ENCODE results near the gene MMS19. TPM values are rescaled to one million over a fixed set of nuclear protein-coding genes. Genes with fewer than 3 reads are reported as not detected.

Gene MMS19
- total RNA-seq, 2 experiments from 2014 or later: 84.7 to 86.8 TPM

DNA sequence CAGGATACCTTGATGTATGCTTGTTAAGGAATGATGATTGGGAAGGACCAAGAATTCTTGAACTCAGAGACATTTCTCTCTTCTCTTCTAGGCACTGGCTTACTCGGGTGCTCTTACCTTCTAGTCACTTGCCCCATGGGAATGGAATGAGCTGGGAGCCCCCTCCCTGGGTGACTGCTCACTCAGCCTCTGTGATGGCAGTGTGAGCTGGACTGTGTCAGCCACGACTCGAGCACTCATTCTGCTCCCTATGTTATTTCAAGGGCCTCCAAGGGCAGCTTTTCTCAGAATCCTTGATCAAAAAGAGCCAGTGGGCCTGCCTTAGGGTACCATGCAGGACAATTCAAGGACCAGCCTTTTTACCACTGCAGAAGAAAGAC, 41.5 kb downstream of the MMS19 start:
- POLR2A ChIA-PET: interaction anchor here (1.0 to 1.1 kb wide), 4 partner anchors 9 to 41 kb away, joined by 3 to 4 read pairs (median 3); no protein-coding TSS in a partner anchor
- intact Hi-C loops (cut with micrococcal nuclease): no loop called here
- peaks cover 45% of the 10 kb centered on the region for H3K4me1 Mint-ChIP-seq (ENCODE audit: low read depth)
- no peaks in the 10 kb centered on the region for H3K27me3 Mint-ChIP-seq
- H3K4me3 Mint-ChIP-seq: no peak overlapping the region
- DNase-seq: no peak
- CTCF ChIA-PET: interaction anchor here (0.9 to 1.3 kb wide), 4 partner anchors 9 to 50 kb away, joined by 3 to 5 read pairs (median 3); no protein-coding TSS in a partner anchor
- H3K36me3 Mint-ChIP-seq: peaks cover 63% of the 10 kb centered on the region
- no peaks in the 10 kb centered on the region for H3K9me3 Mint-ChIP-seq
- H3K27ac Mint-ChIP-seq: peak overlapping the region; percentile 91

DNA sequence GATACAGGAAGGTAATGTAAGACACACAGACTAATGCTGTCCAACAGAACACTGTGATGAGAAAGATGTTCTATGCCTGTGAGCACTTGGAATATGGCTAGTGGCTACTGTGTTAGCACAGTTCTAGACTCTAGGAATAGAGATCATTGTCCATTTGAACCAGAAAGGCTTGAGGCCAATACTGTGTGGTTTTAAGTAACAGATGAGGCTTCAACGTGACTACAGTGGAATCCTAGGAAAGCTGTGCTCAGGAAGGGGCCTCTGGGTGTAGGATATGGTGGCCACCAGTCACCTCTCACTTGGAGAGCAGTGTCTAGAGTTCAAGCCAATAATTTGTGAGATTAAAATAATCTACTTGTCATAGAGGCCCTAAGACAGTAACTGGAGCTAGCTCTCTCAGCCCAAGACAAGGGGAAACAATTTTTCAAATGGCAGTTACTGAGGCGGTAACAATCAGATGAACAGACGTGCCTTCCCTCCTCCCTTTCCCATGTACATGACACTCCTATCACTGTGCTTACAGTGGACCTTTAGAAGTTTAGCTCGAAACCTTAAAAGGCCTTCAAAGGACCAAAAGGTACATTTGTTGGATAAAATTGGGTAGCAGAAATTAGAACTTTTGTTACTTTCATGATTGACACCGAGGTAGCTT, 42.1 kb downstream of the MMS19 start:
- DNase-seq: no peak
- no peak overlapping the region for H3K4me3 Mint-ChIP-seq
- H3K27me3 Mint-ChIP-seq: no peaks in the 10 kb centered on the region
- H3K27ac Mint-ChIP-seq: peak overlapping the region; percentile 91
- intact Hi-C loops (cut with micrococcal nuclease): no loop called here
- ChIA-PET POLR2A (interaction anchor here (1.0 to 1.4 kb wide), 5 partner anchors 8 to 43 kb away, joined by 3 to 4 read pairs (median 3); no protein-coding TSS in a partner anchor), CTCF (interaction anchor here (0.9 to 1.3 kb wide), 5 partner anchors 10 to 49 kb away, joined by 3 to 5 read pairs (median 3); no protein-coding TSS in a partner anchor)
- H3K9me3 Mint-ChIP-seq: no peaks in the 10 kb centered on the region
- peaks cover 45% of the 10 kb centered on the region for H3K4me1 Mint-ChIP-seq (ENCODE audit: low read depth)
- peaks cover 57% of the 10 kb centered on the region for H3K36me3 Mint-ChIP-seq

DNA sequence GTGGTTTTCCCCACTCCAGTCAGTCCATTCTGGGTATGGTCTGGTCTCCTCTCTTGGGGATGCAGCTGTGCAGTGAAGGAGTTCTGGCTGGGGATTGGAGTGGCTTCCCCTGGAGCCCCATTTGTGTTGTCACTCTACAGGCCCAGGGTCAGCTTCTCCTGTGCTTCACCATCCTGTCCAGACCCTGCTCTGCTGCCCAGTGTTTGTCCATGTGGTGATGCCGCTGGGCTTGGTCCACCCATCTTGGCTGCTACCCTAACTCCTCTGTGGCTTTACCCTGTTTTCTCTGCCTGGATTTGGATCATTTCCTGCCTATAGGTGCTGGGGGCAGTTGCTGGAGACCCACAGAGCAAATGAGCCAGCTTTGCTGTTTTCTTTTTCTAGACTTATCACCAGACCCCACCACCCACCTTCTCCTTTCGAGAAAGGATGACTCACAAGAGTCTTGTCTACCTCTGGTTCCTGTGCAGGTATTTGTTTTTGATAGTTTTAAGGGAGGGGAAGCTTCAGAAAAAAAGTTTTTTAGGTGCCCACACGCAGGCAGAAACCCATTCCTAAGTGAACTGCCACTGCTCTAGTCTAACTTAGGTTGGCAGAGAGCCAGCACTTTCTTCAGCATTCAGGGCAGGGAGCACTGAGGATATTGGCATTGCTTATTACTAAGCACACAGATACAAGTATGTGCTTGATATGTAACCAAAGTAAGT, 43.7 kb downstream of the MMS19 start:
- Mint-ChIP-seq H3K27me3 (no peaks in the 10 kb centered on the region), H3K36me3 (peaks cover 43% of the 10 kb centered on the region), H3K27ac (peak overlapping the region; percentile 91), H3K9me3 (no peaks in the 10 kb centered on the region), H3K4me3 (peak overlapping the region; percentile 9), H3K4me1 (ENCODE audit: low read depth) (peaks cover 56% of the 10 kb centered on the region)
- ChIA-PET POLR2A (interaction anchor here (0.9 to 2.6 kb wide), 5 partner anchors 10 to 92 kb away, joined by 3 to 9 read pairs (median 7); no protein-coding TSS in a partner anchor), CTCF (interaction anchor here (0.6 to 2.3 kb wide), 4 partner anchors 10 to 92 kb away, joined by 3 to 6 read pairs (median 4); no protein-coding TSS in a partner anchor)
- intact Hi-C loops (cut with micrococcal nuclease): loop anchor here (1.0 kb wide), 1 partner anchor 8 kb away; the partner anchor contains the start of genes EXOSC1 and ZDHHC16
- DNase-seq: peak; percentile 42

DNA sequence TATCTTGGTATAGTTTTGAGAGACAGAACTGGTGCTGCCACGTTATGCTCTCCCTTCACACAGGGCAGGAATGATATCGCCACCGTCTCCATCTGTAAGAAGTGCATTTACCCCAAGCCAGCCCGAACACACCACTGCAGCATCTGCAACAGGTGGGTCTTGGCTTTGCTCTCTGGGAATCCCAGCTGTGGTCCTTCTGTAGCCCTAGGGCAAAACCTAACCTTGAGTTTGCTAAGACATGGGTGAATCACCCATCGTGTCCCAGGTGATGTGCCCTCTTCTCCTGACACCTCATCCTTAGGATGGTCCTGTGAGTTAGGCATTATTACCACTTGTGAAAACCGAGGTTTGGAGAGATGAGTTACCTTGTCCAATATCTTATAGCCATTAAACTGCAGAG, 45.9 kb downstream of the MMS19 start:
- H3K4me1 Mint-ChIP-seq (ENCODE audit: low read depth): peaks cover 68% of the 10 kb centered on the region
- peak overlapping the region; percentile 91 for H3K27ac Mint-ChIP-seq
- intact Hi-C loops (cut with micrococcal nuclease): no loop called here
- no peak overlapping the region for H3K4me3 Mint-ChIP-seq
- no peak for DNase-seq
- no peaks in the 10 kb centered on the region for H3K27me3 Mint-ChIP-seq
- H3K36me3 Mint-ChIP-seq: peaks cover 33% of the 10 kb centered on the region
- POLR2A ChIA-PET: interaction anchor here (1.5 to 1.6 kb wide), 2 partner anchors 8 to 9 kb away, joined by 5 to 6 read pairs; no protein-coding TSS in a partner anchor
- CTCF ChIA-PET: interaction anchor here (1.0 to 2.3 kb wide), 3 partner anchors 8 to 102 kb away, joined by 3 to 6 read pairs (median 6); no protein-coding TSS in a partner anchor
- H3K9me3 Mint-ChIP-seq: no peaks in the 10 kb centered on the region

DNA sequence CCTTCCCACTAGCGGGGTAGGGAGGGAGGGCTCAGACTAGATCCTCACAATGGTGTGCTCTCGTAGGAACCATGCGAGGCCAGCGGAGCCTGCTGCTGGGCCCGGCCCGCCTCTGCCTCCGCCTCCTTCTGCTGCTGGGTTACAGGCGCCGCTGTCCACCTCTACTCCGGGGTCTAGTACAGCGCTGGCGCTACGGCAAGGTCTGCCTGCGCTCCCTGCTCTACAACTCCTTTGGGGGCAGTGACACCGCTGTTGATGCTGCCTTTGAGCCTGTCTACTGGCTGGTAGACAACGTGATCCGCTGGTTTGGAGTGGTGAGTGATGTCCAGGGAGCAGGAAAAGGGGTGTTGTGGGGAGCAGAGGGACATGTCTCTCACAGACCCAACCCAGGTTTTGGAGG, 46.6 kb downstream of the MMS19 start:
- no peaks in the 10 kb centered on the region for H3K9me3 Mint-ChIP-seq
- peak overlapping the region; percentile 91 for H3K27ac Mint-ChIP-seq

DNA sequence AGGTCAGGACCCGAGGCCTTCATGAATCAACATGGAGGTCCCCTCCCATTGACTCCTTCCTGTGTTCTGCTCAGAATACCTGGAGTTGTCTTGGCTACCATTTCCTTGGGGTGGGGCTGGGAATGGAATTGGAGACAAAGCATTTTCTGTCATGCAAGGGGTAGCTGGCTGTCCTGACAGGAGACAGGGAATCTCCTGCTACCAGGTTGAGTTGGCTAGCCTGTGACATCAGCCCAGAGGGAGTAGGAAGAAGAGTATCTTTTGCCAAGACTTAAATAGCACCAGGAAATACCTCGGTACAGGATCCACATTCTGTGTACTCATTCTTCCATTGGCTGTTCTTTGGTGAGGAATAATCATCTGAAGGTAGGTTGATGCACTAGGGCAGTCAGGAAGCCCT, 47.4 kb downstream of the MMS19 start:
- Mint-ChIP-seq H3K9me3 (no peaks in the 10 kb centered on the region), H3K4me1 (ENCODE audit: low read depth) (peaks cover 73% of the 10 kb centered on the region), H3K27ac (peak overlapping the region; percentile 21), H3K36me3 (peaks cover 25% of the 10 kb centered on the region), H3K4me3 (no peak overlapping the region), H3K27me3 (no peaks in the 10 kb centered on the region)
- ChIA-PET CTCF (no interaction called here), POLR2A (no interaction called here)
- DNase-seq: no peak
- intact Hi-C loops (cut with micrococcal nuclease): no loop called here

More for the DNA sequence above, 46.6 kb downstream of the MMS19 start:
- CTCF ChIA-PET: no interaction called here
- POLR2A ChIA-PET: no interaction called here
- Mint-ChIP-seq H3K36me3 (peaks cover 26% of the 10 kb centered on the region), H3K27me3 (no peaks in the 10 kb centered on the region), H3K4me3 (no peak overlapping the region), H3K4me1 (ENCODE audit: low read depth) (peaks cover 73% of the 10 kb centered on the region)
- intact Hi-C loops (cut with micrococcal nuclease): no loop called here
- DNase-seq: no peak

DNA sequence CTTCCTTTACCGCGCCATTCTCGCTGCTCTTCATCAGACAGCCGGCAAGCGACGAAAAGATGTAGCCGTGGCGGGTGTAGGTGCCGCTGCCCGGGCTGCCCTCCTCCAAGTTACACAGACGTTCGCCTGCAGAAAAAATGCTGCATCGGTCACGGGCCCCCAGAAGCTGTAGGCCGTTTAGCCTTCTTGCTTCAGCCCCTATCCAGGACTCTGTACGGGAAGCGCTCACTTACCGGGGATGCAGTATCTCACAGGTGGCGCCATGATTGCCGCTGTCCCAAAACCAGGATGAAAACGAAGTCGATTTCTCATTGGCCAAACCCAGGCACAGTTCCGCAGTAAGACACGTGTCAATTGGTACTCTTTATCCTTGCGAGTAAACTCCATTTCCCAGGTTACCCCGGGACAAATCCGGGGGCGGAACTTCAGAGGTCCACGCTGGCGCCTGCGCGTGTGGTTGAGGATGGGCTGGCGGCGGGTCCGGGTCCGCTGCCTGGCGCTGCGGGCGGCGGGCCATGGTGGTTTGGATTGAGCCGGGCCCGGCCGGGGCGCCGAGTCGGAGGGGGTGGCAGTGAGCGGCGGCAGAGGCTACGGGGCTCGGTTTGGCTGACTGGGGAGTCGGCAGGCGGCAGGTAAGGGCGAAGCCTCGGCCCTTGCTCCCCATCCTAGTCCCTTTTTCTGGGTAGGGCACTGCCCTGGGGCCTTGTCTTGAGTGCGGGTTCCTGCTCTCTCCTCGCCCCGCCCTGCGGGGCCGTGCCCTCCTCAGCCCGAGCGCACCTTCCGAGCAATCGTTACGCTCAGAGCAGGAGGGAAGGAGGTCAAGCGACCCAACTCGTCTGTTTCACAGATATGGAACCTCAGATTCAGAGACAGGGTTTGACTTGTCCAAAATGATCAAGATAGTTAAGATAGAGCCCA, 52.2 kb downstream of the MMS19 start, which contains the start of the genes EXOSC1 and ZDHHC16:
Gene EXOSC1 (minus strand): TSS at position 285 of the 918 bp plus-strand sequence. CDS start 21 bp downstream, at position 264.
Gene ZDHHC16 (plus strand): TSS at position 454 of the 918 bp plus-strand sequence. CDS start 5,501 bp downstream, outside the sequence.
- ChIA-PET CTCF (interaction anchor here (1.0 to 4.4 kb wide), 11 partner anchors 11 to 45 kb away, joined by 3 to 57 read pairs (median 9); partner anchors contain the start of genes PGAM1 and RRP12), POLR2A (interaction anchor here (1.1 to 4.2 kb wide), 8 partner anchors 9 to 45 kb away, joined by 3 to 70 read pairs (median 18); partner anchors contain the start of gene RRP12)
- peaks cover 21% of the 10 kb centered on the region for H3K36me3 Mint-ChIP-seq
- H3K4me3 Mint-ChIP-seq: peak within 1 kb of the TSS; percentile 99
- peaks cover 57% of the 10 kb centered on the region for H3K4me1 Mint-ChIP-seq (ENCODE audit: low read depth)
- DNase-seq: peak; percentile 96
- no peaks in the 10 kb centered on the region for H3K27me3 Mint-ChIP-seq
- intact Hi-C loops (cut with micrococcal nuclease): loop anchor here (1.0 kb wide), 3 partner anchors 8 to 52 kb away; partner anchors contain the start of genes MMS19, RRP12 and UBTD1
- H3K27ac Mint-ChIP-seq: peak within 1 kb of the TSS; percentile 58
- H3K9me3 Mint-ChIP-seq: no peaks in the 10 kb centered on the region

DNA sequence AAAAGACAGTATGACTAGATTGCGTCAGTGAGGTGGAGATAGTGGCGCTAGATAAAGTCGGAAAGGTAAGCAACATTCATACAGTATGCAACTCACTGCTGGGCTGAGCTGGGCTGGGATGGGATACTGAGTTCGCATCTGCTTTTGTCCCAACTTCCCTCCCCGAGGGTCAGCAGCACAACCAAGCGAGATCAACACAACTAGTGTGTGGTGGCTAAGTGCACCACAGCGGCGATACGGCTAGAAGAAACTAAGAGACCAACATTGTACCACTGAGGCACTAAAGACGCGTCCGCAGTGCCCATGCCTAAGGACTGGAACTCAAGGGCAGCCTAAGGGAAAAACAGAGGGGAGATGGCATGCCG, 52.9 kb downstream of the MMS19 start:
- H3K4me3 Mint-ChIP-seq: peak overlapping the region; percentile 99
- H3K9me3 Mint-ChIP-seq: no peaks in the 10 kb centered on the region
- peaks cover 50% of the 10 kb centered on the region for H3K4me1 Mint-ChIP-seq (ENCODE audit: low read depth)
- no peak for DNase-seq
- no peaks in the 10 kb centered on the region for H3K27me3 Mint-ChIP-seq
- intact Hi-C loops (cut with micrococcal nuclease): no loop called here
- ChIA-PET CTCF (interaction anchor here (1.0 to 4.4 kb wide), 12 partner anchors 11 to 44 kb away, joined by 3 to 57 read pairs (median 8); partner anchors contain the start of genes PGAM1 and RRP12), POLR2A (interaction anchor here (1.1 to 4.2 kb wide), 12 partner anchors 8 to 54 kb away, joined by 3 to 70 read pairs (median 8); partner anchors contain the start of genes MMS19, RRP12 and UBTD1)
- H3K36me3 Mint-ChIP-seq: peaks cover 24% of the 10 kb centered on the region
- peak overlapping the region; percentile 58 for H3K27ac Mint-ChIP-seq

DNA sequence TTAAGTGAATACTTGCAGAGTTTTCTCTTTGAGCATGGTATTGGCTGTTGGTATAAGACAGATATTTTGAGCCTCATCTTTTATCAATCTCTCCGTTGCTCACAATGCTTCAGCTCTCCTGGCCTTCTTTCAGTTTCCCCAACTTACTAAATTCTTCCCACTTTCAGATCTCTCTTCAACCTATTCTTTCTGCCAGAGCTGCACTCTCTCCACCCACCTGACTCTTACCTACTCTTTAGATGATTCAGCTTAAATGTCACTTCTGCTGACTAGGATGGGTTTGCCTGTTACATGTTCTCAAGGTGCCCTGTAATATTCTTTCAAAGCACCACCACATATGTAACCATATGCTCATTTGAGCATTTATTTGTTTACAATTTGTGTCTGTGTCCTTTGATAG, 54.0 kb downstream of the MMS19 start:
- POLR2A ChIA-PET: interaction anchor here (0.6 to 4.2 kb wide), 13 partner anchors 8 to 55 kb away, joined by 3 to 70 read pairs (median 7); partner anchors contain the start of genes MMS19, RRP12 and UBTD1
- intact Hi-C loops (cut with micrococcal nuclease): loop anchor here (1.0 kb wide), 3 partner anchors 16 to 37 kb away; no protein-coding TSS in a partner anchor
- Mint-ChIP-seq H3K27ac (peak overlapping the region; percentile 58), H3K27me3 (no peaks in the 10 kb centered on the region), H3K9me3 (no peaks in the 10 kb centered on the region), H3K36me3 (peaks cover 28% of the 10 kb centered on the region), H3K4me3 (peak overlapping the region; percentile 99), H3K4me1 (ENCODE audit: low read depth) (peaks cover 47% of the 10 kb centered on the region)
- CTCF ChIA-PET: interaction anchor here (1.0 to 4.4 kb wide), 12 partner anchors 9 to 116 kb away, joined by 4 to 57 read pairs (median 8); partner anchors contain the start of genes PGAM1 and RRP12
- DNase-seq: no peak

DNA sequence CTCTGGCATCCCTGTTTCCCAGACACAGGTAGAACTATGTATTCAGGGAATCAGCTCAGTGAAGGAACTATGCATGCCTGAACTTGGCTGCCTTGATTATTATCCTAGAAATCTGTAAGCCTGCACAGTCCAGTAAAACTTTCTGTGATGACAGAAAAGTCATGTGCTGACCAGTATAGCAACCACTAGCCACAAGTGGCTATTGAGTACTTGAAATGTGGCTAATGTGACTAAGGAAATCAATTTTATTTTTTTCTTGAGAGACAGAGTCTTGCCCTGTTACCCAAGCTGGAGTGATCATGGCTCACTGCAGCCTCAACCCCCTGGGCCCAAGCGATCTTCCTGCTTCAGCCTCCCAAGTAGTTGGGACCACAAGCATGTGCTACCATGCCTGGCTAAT, 55.9 kb downstream of the MMS19 start:
- Mint-ChIP-seq H3K27ac (no peak overlapping the region), H3K4me3 (no peak overlapping the region), H3K36me3 (peaks cover 35% of the 10 kb centered on the region), H3K4me1 (ENCODE audit: low read depth) (peaks cover 30% of the 10 kb centered on the region), H3K27me3 (no peaks in the 10 kb centered on the region), H3K9me3 (no peaks in the 10 kb centered on the region)
- ChIA-PET CTCF (interaction anchor here (4.4 kb wide), 1 partner anchor 33 kb away, joined by 57 read pairs; no protein-coding TSS in a partner anchor), POLR2A (interaction anchor here (0.6 to 4.2 kb wide), 3 partner anchors 8 to 250 kb away, joined by 3 to 37 read pairs (median 4); partner anchors contain the start of gene PGAM1)
- no peak for DNase-seq
- intact Hi-C loops (cut with micrococcal nuclease): no loop called here

Measured in activated CD4-positive, alpha-beta memory T cell treated with anti-CD3 and anti-CD28 coated beads for 36 hours (primary cell).